PC-3 (cell line): Measurements from ENCODE around the gene GAS7. TPM values are rescaled to one million over a fixed set of nuclear protein-coding genes. Genes with fewer than 3 reads are reported as not detected.

Experiments
- ATAC-seq: fragments of 200-7000 bp; cut with Tn5 transposase; 2 replicates; pipeline ENCODE4 v1.9.1; 2020; ENCODE audit warnings: mild to moderate bottlenecking, moderate library complexity
- BruUV-seq: library from RNA; stranded (reverse); fragments of 400-500 nt; replicated peaks from 2 replicates; lab custom pipeline; 2021; lab: Mats Ljungman, UMichigan
- CTCF ChIA-PET: fragments of 300-600 bp; sonication (Branson Sonifier 250); formaldehyde crosslinking; loops from one replicate; lab custom pipeline; 2022; ENCODE audit warnings: antibody characterized with exemption; lab: Charles Lee
- POLR2A ChIA-PET: fragments of 300-600 bp; sonication (Branson Sonifier 250); formaldehyde crosslinking; loops from one replicate; lab custom pipeline; 2022; ENCODE audit warnings: antibody characterized with exemption; ENCODE audit not compliant: unreplicated experiment; lab: Charles Lee
- DNase-seq: peaks from one replicate; pipeline ENCODE4 v3.0.0-alpha.2; 2015
- H2AFZ ChIP-seq: fragments of 300-600 bp; sonication (generic); 2 replicates; pipeline ENCODE4 v1.6.0; 2016; ENCODE audit warnings: antibody characterized with exemption, low read length
- H3F3A ChIP-seq: fragments of 300-600 bp; sonication (generic); one replicate; pipeline ENCODE4 v1.6.0; 2017; ENCODE audit warnings: antibody characterized with exemption, low read length, control low read depth, mild to moderate bottlenecking; ENCODE audit not compliant: unreplicated experiment
- H3K27ac ChIP-seq: fragments of 300-600 bp; sonication (generic); 2 replicates; pipeline ENCODE4 v1.5.1; 2016; ENCODE audit warnings: mild to moderate bottlenecking, low read length
- H3K27me3 ChIP-seq: fragments of 300-600 bp; sonication (generic); 2 replicates; pipeline ENCODE4 v1.6.1; 2016; ENCODE audit warnings: low read length, mixed read lengths
- H3K36me3 ChIP-seq: fragments of 300-600 bp; sonication (generic); 2 replicates; pipeline ENCODE4 v1.6.1; 2016; ENCODE audit warnings: low read depth, mixed run types, low read length, mixed read lengths
- H3K4me1 ChIP-seq: fragments of 300-600 bp; sonication (generic); 2 replicates; pipeline ENCODE4 v1.5.1; 2016; ENCODE audit warnings: low read length; ENCODE audit not compliant: insufficient read depth
- H3K4me2 ChIP-seq: fragments of 300-600 bp; sonication (generic); 2 replicates; pipeline ENCODE4 v1.6.0; 2016; ENCODE audit warnings: low read length
- H3K4me3 ChIP-seq: fragments of 300-600 bp; sonication (generic); 2 replicates; pipeline ENCODE4 v1.5.1; 2016; ENCODE audit warnings: mild to moderate bottlenecking, low read length, mixed read lengths
- H3K79me2 ChIP-seq: fragments of 300-600 bp; sonication (generic); 2 replicates; pipeline ENCODE4 v1.6.1; 2017; ENCODE audit warnings: low read length, mixed read lengths
- H3K9ac ChIP-seq: fragments of 300-600 bp; sonication (generic); 2 replicates; pipeline ENCODE4 v1.6.0; 2016; ENCODE audit warnings: mild to moderate bottlenecking, low read length
- H3K9me2 ChIP-seq: fragments of 300-600 bp; sonication (generic); replicated peaks from 2 replicates; pipeline ENCODE4 v1.6.1; 2016; ENCODE audit warnings: mixed run types, low read length, mixed read lengths
- H3K9me3 ChIP-seq: fragments of 300-600 bp; sonication (generic); 2 replicates; pipeline ENCODE4 v1.6.1; 2016; ENCODE audit warnings: low read length, mixed read lengths
- H4K20me1 ChIP-seq: fragments of 300-600 bp; sonication (generic); 2 replicates; pipeline ENCODE4 v1.6.1; 2016; ENCODE audit warnings: low read length, mixed read lengths
- CTCF ChIP-seq: fragments of 300-600 bp; sonication (generic); conservative IDR thresholded peaks from 2 replicates; pipeline ENCODE4 v1.5.1; 2017; ENCODE audit warnings: antibody characterized with exemption, low read depth, mild to moderate bottlenecking, low read length
- EZH2 ChIP-seq: fragments of 300-600 bp; sonication (generic); IDR thresholded peaks from one replicate; pipeline ENCODE4 v1.6.1; 2017; ENCODE audit warnings: antibody characterized with exemption, mild to moderate bottlenecking, low read length; ENCODE audit not compliant: unreplicated experiment
- EZH2phosphoT487 ChIP-seq: fragments of 300-600 bp; sonication (generic); IDR thresholded peaks from 2 replicates; pipeline ENCODE4 v1.6.1; 2018; ENCODE audit warnings: mild to moderate bottlenecking, antibody characterized with exemption, low read length, borderline replicate concordance
- intact Hi-C: fragments of 100-400 bp; cut with micrococcal nuclease; formaldehyde crosslinking; loops from 2 replicates; pipeline ENCODE4 v1.9.0; 2023
- total RNA-seq: library from RNA; depleted of rRNA; stranded (reverse); fragments of >200 nt; gene quantifications from 2 replicates; pipeline ENCODE4 v1.2.3, GENCODE V29; 2014

Gene GAS7
- total RNA-seq, 1 experiment from 2014 or later: not detected

DNA sequence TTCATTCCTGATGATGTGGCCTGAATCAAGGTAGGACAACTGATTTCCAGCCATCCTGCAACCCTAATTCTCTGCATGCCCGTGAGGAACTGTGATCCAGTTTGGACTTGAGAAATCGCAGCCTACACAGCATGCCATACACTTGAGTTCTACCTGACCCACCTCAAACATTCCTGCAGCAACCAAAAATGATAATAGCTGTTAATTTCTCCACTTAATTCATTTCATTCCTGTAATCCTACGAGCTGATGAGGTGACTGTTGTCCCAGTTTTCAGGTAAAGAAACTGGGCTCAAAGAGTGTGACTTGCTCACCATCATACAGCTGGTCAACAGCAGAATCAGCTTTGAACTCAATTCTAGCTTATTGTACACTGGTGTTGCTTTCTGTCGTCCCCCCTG, 2.2 kb upstream of the GAS7 start:
- TF ChIP-seq CTCF: no peak
- no peak for TF ChIP-seq EZH2
- no peak for TF ChIP-seq EZH2phosphoT487
- Histone ChIP-seq H4K20me1 (no peaks in the 10 kb centered on the region), H3K9ac (no peak overlapping the region), H3K27ac (no peak overlapping the region), H3K4me1 (no peaks in the 10 kb centered on the region), H3K9me2 (no peaks in the 10 kb centered on the region), H3F3A (no peaks in the 10 kb centered on the region), H3K4me2 (no peak overlapping the region), H3K4me3 (no peak overlapping the region), H3K36me3 (no peaks in the 10 kb centered on the region), H3K79me2 (no peaks in the 10 kb centered on the region), H2AFZ (no peak overlapping the region), H3K27me3 (no peaks in the 10 kb centered on the region; the same call in 1 of the 2 replicates), H3K9me3 (no peaks in the 10 kb centered on the region)
- CTCF ChIA-PET: no interaction called here
- intact Hi-C loops: no loop called here
- POLR2A ChIA-PET: no interaction called here
- ATAC-seq (no peak), DNase-seq (no peak)
- no TSS peak for BruUV-seq

- Histone ChIP-seq H2AFZ (no peak overlapping the region), H3K9me3 (no peaks in the 10 kb centered on the region), H4K20me1 (no peaks in the 10 kb centered on the region), H3K4me2 (no peak overlapping the region), H3F3A (no peaks in the 10 kb centered on the region), H3K79me2 (no peaks in the 10 kb centered on the region), H3K4me1 (no peaks in the 10 kb centered on the region), H3K27me3 (no peaks in the 10 kb centered on the region; the same call in 1 of the 2 replicates), H3K4me3 (no peak overlapping the region), H3K36me3 (no peaks in the 10 kb centered on the region), H3K9me2 (no peaks in the 10 kb centered on the region), H3K27ac (no peak overlapping the region), H3K9ac (no peak overlapping the region)
- intact Hi-C loops: no loop called here
- CTCF ChIA-PET: no interaction called here
- ATAC-seq: no peak
- POLR2A ChIA-PET: no interaction called here
- BruUV-seq: no TSS peak
- no peak for DNase-seq
- TF ChIP-seq CTCF (no peak), EZH2phosphoT487 (no peak), EZH2 (no peak)
Measured at GRCh38 chr17:10200016-10200415, 1.6 kb upstream of the GAS7 start.

DNA sequence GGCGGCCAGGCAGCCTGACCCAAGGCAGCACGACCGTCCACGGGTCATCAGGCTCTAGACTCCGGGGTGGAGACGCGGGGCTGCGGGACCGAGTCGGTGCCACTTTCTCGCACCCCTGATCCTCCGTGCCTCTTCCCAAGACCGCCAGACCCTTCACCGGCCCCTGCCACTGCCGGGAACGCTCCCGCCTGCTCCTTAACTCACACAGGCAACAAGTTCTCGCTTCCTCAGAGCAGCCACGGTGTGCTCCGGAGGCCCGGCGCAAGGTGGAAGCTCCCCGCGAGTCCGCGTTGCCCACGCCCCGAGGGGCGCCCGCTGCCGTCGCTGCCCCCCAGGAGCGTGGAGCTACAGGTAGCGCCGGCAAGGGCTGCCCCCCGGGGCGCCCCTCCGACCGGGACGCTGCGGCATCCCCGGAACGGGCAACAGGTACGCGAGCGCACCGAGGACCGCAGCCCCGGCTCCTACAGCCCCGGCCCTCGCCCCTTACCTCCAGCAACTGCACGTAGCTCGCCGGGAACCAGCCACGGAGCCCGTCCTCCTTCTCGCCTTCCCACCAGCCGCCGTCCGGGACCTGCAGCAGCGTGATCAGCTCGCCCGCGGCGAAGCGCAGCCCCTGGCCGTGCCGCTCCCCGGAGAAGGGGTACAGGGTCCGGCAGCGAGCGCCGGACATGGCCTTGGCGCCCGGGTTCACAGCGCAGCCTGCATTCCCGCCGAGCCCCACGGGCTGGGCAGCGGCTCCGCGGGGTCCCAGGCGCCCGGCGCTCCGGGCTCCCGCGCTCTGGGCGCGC, 491 bp downstream of the GAS7 start:
- no peaks in the 10 kb centered on the region for H3K79me2 ChIP-seq
- no peak overlapping the region for H3K9ac ChIP-seq
- H3K27ac ChIP-seq: no peak overlapping the region
- no peaks in the 10 kb centered on the region for H3K9me3 ChIP-seq
- no peak for DNase-seq
- no peak overlapping the region for H2AFZ ChIP-seq
- no peaks in the 10 kb centered on the region for H3F3A ChIP-seq
- H3K9me2 ChIP-seq: no peaks in the 10 kb centered on the region
- ChIA-PET CTCF (no interaction called here), POLR2A (no interaction called here)
- no peak for ATAC-seq
- H3K4me2 ChIP-seq: no peak overlapping the region
- H3K4me3 ChIP-seq: no peak overlapping the region
- BruUV-seq: no TSS peak
- H3K27me3 ChIP-seq: no peaks in the 10 kb centered on the region; the same call in 1 of the 2 replicates
- no peaks in the 10 kb centered on the region for H4K20me1 ChIP-seq
- no peaks in the 10 kb centered on the region for H3K36me3 ChIP-seq
- no peaks in the 10 kb centered on the region for H3K4me1 ChIP-seq
- intact Hi-C loops: no loop called here
- TF ChIP-seq EZH2phosphoT487 (no peak), CTCF (no peak), EZH2 (no peak)
